GM18873 (cell line): Measurements from ENCODE around the gene SPAG16.

ENCODE experiments used
- ATAC-seq: cut with Tn5 transposase; IDR thresholded peaks from one replicate; pipeline ENCODE4 v1.9.1; 2021; ENCODE audit warnings: mild to moderate bottlenecking, moderate library complexity, moderate number of reproducible peaks; ENCODE audit not compliant: unreplicated experiment, low FRiP score

The SPAG16 gene

GRCh38 chr2:213537579-213537978 lies 253.3 kb downstream of the SPAG16 start:
- ATAC-seq, result peak; percentile 79

GRCh38 chr2:213544940-213545339 lies 260.7 kb downstream of the SPAG16 start:
- no peak for ATAC-seq

- ATAC-seq, result no peak
These were observed 261.2 kb downstream of the SPAG16 start for GRCh38 chr2:213545481-213545880.

GRCh38 chr2:213545964-213546475 lies 261.8 kb downstream of the SPAG16 start:
- no peak for ATAC-seq

GRCh38 chr2:213551526-213551925 lies 267.3 kb downstream of the SPAG16 start:
- no peak for ATAC-seq

- ATAC-seq, result no peak
These were observed 274.8 kb downstream of the SPAG16 start for GRCh38 chr2:213559053-213559452.

- ATAC-seq, result no peak
These were observed 277.5 kb downstream of the SPAG16 start for GRCh38 chr2:213561759-213562158.

- ATAC-seq, result no peak
These were observed 278.4 kb downstream of the SPAG16 start for GRCh38 chr2:213562539-213563180.

- no peak for ATAC-seq
These were observed 282.6 kb downstream of the SPAG16 start for GRCh38 chr2:213566846-213567245.

- ATAC-seq, result no peak
These were observed 325.4 kb downstream of the SPAG16 start for GRCh38 chr2:213609570-213610170.

GRCh38 chr2:213627054-213627710 lies 342.9 kb downstream of the SPAG16 start:
- ATAC-seq, result peak; percentile 73

- ATAC-seq, result peak; percentile 30
These were observed 343.7 kb downstream of the SPAG16 start for GRCh38 chr2:213627835-213628460.

- no peak for ATAC-seq
These were observed 356.6 kb downstream of the SPAG16 start for GRCh38 chr2:213640738-213641425.

- no peak for ATAC-seq
These were observed 360.7 kb downstream of the SPAG16 start for GRCh38 chr2:213644926-213645325.

GRCh38 chr2:213649176-213649575 lies 364.9 kb downstream of the SPAG16 start:
- ATAC-seq, result no peak

- ATAC-seq, result no peak
These were observed 380.6 kb downstream of the SPAG16 start for GRCh38 chr2:213664817-213665216.

GRCh38 chr2:213669657-213670056 lies 385.4 kb downstream of the SPAG16 start:
- no peak for ATAC-seq

- ATAC-seq, result peak; percentile 72
These were observed 394.4 kb downstream of the SPAG16 start for GRCh38 chr2:213678437-213679218.

GRCh38 chr2:213679894-213680293 lies 395.6 kb downstream of the SPAG16 start:
- no peak for ATAC-seq

- no peak for ATAC-seq
These were observed 398.0 kb downstream of the SPAG16 start for GRCh38 chr2:213682276-213682675.
